GM10266 (cell line): ENCODE data around the gene HES5.

ENCODE experiments used
- DNase-seq: peaks from one replicate; pipeline ENCODE4 v3.0.0; 2012; ENCODE audit errors: extremely low spot score
- CTCF ChIP-seq: IDR thresholded peaks from 2 replicates; pipeline ENCODE4 v1.5.1; 2012; ENCODE audit warnings: mild to moderate bottlenecking, low read depth; ENCODE audit not compliant: control insufficient read depth, insufficient read depth; ENCODE audit errors: missing control alignments

HES5 gene

GRCh38 chr1:2504225-2504948 lies 25.7 kb downstream of the HES5 start:
- DNase-seq, result no peak
- TF ChIP-seq CTCF, result no peak

GRCh38 chr1:2503554-2504224 lies 26.4 kb downstream of the HES5 start:
- TF ChIP-seq CTCF, result no peak
- DNase-seq, result no peak

- no peak for DNase-seq
- TF ChIP-seq CTCF, result no peak
Observed at GRCh38 chr1:2502661-2503553, 27.2 kb downstream of the HES5 start.

DNA sequence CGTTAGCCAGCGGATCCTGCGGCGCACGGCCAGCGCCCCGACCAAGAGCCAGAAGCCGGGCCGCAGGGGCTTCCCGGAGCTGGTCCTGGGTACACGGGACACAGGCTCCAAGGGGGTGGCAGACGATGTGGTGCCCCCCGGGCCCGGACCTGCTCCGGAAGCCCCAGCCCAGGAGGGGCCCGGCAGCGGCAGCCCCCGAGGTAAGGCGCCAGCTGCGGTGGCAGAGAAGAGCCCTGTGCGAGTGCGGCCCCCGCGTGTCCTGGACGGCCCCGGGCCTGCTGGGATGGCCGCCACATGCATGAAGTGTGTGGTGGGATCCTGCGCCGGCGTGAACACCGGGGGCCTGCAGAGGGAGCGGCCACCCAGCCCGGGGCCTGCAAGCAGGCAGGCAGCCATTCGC lies 27.9 kb downstream of the HES5 start:
- TF ChIP-seq CTCF, result no peak
- no peak for DNase-seq

GRCh38 chr1:2501820-2502119 lies 28.3 kb downstream of the HES5 start:
- DNase-seq, result no peak
- TF ChIP-seq CTCF, result no peak

- no peak for DNase-seq
- no peak for TF ChIP-seq CTCF
Observed at GRCh38 chr1:2501041-2501819, 28.8 kb downstream of the HES5 start.
